HG02870 (cell line): ENCODE results near the gene PEX19.

Experiments
- ATAC-seq: cut with Tn5 transposase; IDR thresholded peaks from one replicate; pipeline ENCODE4 v1.9.1; 2021; ENCODE audit warnings: mild to moderate bottlenecking, moderate library complexity; ENCODE audit not compliant: unreplicated experiment

The PEX19 gene

GRCh38 chr1:160243767-160244166, 41.2 kb downstream of the PEX19 start:
- no peak for ATAC-seq

DNA sequence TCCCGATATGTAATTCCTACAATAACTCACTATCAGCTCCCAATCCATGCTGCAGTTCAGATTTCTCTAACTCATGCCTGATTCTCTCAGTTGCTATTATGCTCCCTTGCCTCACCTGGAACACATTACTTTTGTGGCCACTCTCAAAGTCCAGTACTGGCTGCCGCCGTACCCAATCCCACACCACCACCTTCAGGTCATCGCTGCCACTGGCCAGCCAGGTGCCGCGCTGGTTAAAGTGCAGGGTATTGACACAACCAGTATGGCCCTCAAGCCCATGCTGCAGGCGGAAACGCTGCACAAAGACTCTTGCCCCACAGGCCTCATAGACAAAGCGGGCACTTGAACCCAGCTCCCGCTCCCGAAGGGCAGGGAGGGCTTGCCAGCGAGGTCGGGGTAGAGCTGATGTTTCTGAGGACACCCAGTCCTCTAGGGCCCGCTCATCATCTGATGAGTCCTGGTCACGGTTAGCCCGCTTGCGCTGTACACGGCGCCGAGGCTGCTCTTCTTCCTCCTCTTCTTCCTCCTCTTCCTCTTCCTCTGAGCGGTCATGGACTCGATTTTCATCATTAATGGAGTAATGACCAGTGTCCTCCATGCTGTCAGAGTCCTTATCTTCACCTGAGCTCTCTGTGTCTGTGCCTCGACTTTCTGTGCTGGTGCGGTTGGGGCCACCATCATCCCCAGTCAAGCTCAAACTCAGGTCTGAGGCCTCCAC, 45.2 kb downstream of the PEX19 start:
- ATAC-seq = no peak

GRCh38 chr1:160238408-160238807, 46.5 kb downstream of the PEX19 start:
- no peak for ATAC-seq

- no peak for ATAC-seq
Observed at GRCh38 chr1:160237558-160237957, 47.4 kb downstream of the PEX19 start.

GRCh38 chr1:160236806-160237205, 48.1 kb downstream of the PEX19 start:
- no peak for ATAC-seq

DNA sequence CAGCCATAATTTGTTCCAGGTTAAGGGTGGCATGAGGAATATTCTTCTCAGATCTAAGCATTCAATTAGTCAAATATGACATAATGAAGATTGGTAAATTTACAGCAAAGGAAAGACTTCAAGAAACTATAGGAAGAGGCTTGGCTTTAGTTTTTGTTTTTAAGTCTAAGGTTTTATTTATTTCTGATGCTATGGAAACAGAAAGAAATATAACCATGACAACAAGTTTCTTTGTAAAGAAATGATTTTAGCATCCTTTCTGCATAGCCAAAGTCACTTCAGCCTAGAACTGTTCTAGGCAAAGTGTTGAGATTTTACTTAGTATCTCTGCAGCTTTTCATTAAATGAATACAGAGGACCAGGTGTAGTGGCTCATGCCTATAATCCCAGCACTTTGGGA, 52.0 kb downstream of the PEX19 start:
- no peak for ATAC-seq

DNA sequence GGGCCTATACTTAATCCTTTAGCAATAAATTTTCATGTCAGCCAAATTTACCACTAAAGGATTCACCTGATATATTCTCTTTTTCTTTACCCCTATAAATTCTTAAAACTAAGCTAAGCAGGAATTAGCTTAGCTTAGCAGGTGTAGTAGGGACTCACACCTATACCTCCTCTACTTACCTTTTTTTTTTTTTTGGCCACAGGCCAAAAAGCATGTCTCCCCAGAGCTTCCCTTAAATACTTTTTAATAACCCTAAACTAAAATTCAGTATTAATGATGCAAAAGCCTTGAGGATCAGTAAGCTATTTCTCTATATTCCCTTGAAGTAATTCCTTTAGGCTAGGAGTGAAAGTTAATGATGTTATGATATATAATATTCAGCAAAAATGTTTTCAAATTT, 56.5 kb downstream of the PEX19 start:
- ATAC-seq = no peak

GRCh38 chr1:160227561-160227960, 57.4 kb downstream of the PEX19 start:
- no peak for ATAC-seq

DNA sequence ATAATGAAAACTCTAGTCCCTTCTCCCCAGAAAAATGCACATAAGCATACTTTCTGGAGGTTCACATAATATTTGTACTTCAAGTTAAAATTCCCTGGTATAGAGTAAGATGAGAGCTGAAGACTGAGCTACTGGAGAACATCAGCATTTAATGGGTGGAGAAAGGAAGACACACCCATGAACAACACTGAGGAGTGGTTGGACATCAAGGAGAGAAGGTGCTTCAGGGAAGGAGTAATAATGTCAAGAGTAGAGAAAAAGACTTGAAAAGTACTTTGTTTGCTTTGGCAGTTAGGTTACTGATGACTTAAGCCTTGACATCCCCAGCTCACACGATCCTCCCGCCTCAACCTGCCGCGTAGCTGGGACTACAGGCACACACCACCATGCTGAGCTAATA, 57.9 kb downstream of the PEX19 start:
- no peak for ATAC-seq
